ENCODE data around the gene KLK3. TPM values are rescaled to one million over a fixed set of nuclear protein-coding genes. Genes with fewer than 3 reads are reported as not detected.

Gene KLK3
- total and polyA plus RNA-seq, 2 donors (not counting 1 experiment from before 2014, with no cell fraction given): not detected

DNA sequence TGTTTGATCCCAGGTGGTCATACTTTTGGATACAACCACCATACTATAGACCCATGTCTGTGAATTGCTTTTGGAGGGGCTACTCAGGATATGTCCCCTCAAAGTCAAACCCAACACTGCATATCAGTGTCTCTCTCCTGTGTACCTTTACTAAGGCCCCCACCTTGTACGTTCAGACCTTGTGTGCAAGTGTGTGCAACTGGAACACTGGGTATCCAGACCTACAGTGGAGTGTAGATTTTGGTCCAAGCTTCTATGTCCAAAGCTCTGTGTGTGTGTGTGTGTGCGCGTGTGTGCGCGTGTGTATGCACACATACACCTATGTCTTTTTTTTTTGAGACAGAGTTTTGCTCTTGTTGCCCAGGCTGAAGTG, 36.5 kb downstream of the KLK3 start:
- 80% methylated on average over 1 of the region's 5 CpGs for WGBS (ENCODE audit: insufficient coverage)
- peaks cover 17 to 28% of the 10 kb centered on the region in 2 donors for H3K4me1 ChIP-seq (ENCODE audit: control insufficient read depth in 2 of 2, insufficient read depth in 2 of 2, low read length in 2 of 2)
- intact Hi-C loops (cut with micrococcal nuclease): no loop called here
- Mint-ChIP-seq H3K27ac (peak overlapping the region; percentile 78), H3K27me3 (peaks cover 5% of the 10 kb centered on the region), H3K4me1 (peaks cover 44% of the 10 kb centered on the region), H3K4me3 (peak overlapping the region; percentile 40), H3K9me3 (ENCODE audit: insufficient read depth) (no peaks in the 10 kb centered on the region)
- H4K20me1 ChIP-seq (ENCODE audit: control insufficient read depth, insufficient read depth, low read length, poor library complexity, severe bottlenecking): no peaks in the 10 kb centered on the region
- peaks cover 0 to 3% (median 0%) of the 10 kb centered on the region in 4 experiments for H3K27me3 ChIP-seq (replicated peaks in 1 of 4; ENCODE audit: control extremely low read depth in 1 of 4, control insufficient read depth in 3 of 4, insufficient read depth in 4 of 4, low read length in 3 of 4)
- peak overlapping the region; percentile 35 to 59 for H3K27ac ChIP-seq (ENCODE audit: low read length in 2 of 2)
- no peak overlapping the region for H2AFZ ChIP-seq (ENCODE audit: insufficient read depth, low read depth, low read length, poor library complexity, severe bottlenecking)
- TF ChIP-seq, protein P1, sequence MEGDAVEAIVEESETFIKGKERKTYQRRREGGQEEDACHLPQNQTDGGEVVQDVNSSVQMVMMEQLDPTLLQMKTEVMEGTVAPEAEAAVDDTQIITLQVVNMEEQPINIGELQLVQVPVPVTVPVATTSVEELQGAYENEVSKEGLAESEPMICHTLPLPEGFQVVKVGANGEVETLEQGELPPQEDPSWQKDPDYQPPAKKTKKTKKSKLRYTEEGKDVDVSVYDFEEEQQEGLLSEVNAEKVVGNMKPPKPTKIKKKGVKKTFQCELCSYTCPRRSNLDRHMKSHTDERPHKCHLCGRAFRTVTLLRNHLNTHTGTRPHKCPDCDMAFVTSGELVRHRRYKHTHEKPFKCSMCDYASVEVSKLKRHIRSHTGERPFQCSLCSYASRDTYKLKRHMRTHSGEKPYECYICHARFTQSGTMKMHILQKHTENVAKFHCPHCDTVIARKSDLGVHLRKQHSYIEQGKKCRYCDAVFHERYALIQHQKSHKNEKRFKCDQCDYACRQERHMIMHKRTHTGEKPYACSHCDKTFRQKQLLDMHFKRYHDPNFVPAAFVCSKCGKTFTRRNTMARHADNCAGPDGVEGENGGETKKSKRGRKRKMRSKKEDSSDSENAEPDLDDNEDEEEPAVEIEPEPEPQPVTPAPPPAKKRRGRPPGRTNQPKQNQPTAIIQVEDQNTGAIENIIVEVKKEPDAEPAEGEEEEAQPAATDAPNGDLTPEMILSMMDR (IDR thresholded peaks at IDR 0.05): no peak
- TF ChIP-seq EZH2 (IDR thresholded peaks at IDR 0.05; ENCODE audit: borderline replicate concordance, insufficient read depth, low read depth, low read length, poor library complexity, severe bottlenecking): no peak
- no peak for DNase-seq
- no peak overlapping the region for H3K9ac ChIP-seq (ENCODE audit: low read length)
- no peak for ATAC-seq (ENCODE audit: low read depth)
- peaks cover 0 to 17% (median 12%) of the 10 kb centered on the region in 3 donors for H3K9me3 ChIP-seq (ENCODE audit: control extremely low read depth in 1 of 3, control insufficient read depth in 2 of 3, insufficient read depth in 1 of 3, low read length in 2 of 3)
- H3K79me2 ChIP-seq (ENCODE audit: control insufficient read depth, insufficient read depth, low read length): no peaks in the 10 kb centered on the region
- CTCF ChIA-PET: no interaction called here
- POLR2A ChIA-PET: interaction anchor here (0.6 kb wide), 1 partner anchor 1000 kb away, joined by 3 read pairs; no protein-coding TSS in a partner anchor
- no peak overlapping the region for H3K4me3 ChIP-seq (ENCODE audit: control extremely low read depth in 1 of 5, extremely low read depth in 1 of 5, insufficient read depth in 1 of 5, low read depth in 2 of 5, low read length in 4 of 5)
- no peaks in the 10 kb centered on the region for H3K36me3 ChIP-seq (replicated peaks in 1 of 2; ENCODE audit: control extremely low read depth in 1 of 2, control insufficient read depth in 1 of 2, extremely low read depth in 1 of 2, insufficient read depth in 2 of 2, low read length in 1 of 2)
- no peak overlapping the region for H3K4me2 ChIP-seq (replicated peaks; ENCODE audit: low read depth, low read length, poor library complexity, severe bottlenecking)

- no peaks in the 10 kb centered on the region for H3K9me3 Mint-ChIP-seq (ENCODE audit: insufficient read depth)
- no peak overlapping the region for H3K4me3 ChIP-seq (ENCODE audit: control extremely low read depth in 1 of 5, extremely low read depth in 1 of 5, insufficient read depth in 1 of 5, low read depth in 2 of 5, low read length in 4 of 5)
- H3K27ac Mint-ChIP-seq: peak overlapping the region; percentile 73
- no peaks in the 10 kb centered on the region for H3K27me3 Mint-ChIP-seq
- H2AFZ ChIP-seq (ENCODE audit: insufficient read depth, low read depth, low read length, poor library complexity, severe bottlenecking): no peak overlapping the region
- H3K36me3 ChIP-seq (replicated peaks in 1 of 2; ENCODE audit: control extremely low read depth in 1 of 2, control insufficient read depth in 1 of 2, extremely low read depth in 1 of 2, insufficient read depth in 2 of 2, low read length in 1 of 2): no peaks in the 10 kb centered on the region
- no peaks in the 10 kb centered on the region for H3K27me3 ChIP-seq (replicated peaks in 1 of 4; ENCODE audit: control extremely low read depth in 1 of 4, control insufficient read depth in 3 of 4, insufficient read depth in 4 of 4, low read length in 3 of 4)
- ChIA-PET POLR2A (interaction anchor here (1.1 to 1.9 kb wide), 2 partner anchors 18 to 88 kb away, joined by 4 read pairs; no protein-coding TSS in a partner anchor), CTCF (interaction anchor here (1.0 to 2.9 kb wide), 2 partner anchors 13 to 28 kb away, joined by 3 to 10 read pairs; no protein-coding TSS in a partner anchor)
- H4K20me1 ChIP-seq (ENCODE audit: control insufficient read depth, insufficient read depth, low read length, poor library complexity, severe bottlenecking): no peaks in the 10 kb centered on the region
- H3K9me3 ChIP-seq (ENCODE audit: control extremely low read depth in 1 of 3, control insufficient read depth in 2 of 3, insufficient read depth in 1 of 3, low read length in 2 of 3): peaks cover 0 to 17% (median 12%) of the 10 kb centered on the region in 3 donors
- no peak overlapping the region for H3K9ac ChIP-seq (ENCODE audit: low read length)
- no peaks in the 10 kb centered on the region for H3K79me2 ChIP-seq (ENCODE audit: control insufficient read depth, insufficient read depth, low read length)
- H3K4me1 Mint-ChIP-seq: peaks cover 63% of the 10 kb centered on the region
- 93% methylated on average over 18 of the region's 18 CpGs for WGBS (ENCODE audit: insufficient coverage)
- ATAC-seq (ENCODE audit: low read depth): no peak
- DNase-seq: no peak
- H3K4me3 Mint-ChIP-seq: no peak overlapping the region
- H3K4me1 ChIP-seq (ENCODE audit: control insufficient read depth in 2 of 2, insufficient read depth in 2 of 2, low read length in 2 of 2): peaks cover 36 to 47% of the 10 kb centered on the region in 2 donors
- no peak overlapping the region for H3K27ac ChIP-seq (ENCODE audit: low read length in 2 of 2)
- no peak overlapping the region for H3K4me2 ChIP-seq (replicated peaks; ENCODE audit: low read depth, low read length, poor library complexity, severe bottlenecking)
- no peak for TF ChIP-seq EZH2 (IDR thresholded peaks at IDR 0.05; ENCODE audit: borderline replicate concordance, insufficient read depth, low read depth, low read length, poor library complexity, severe bottlenecking)
- TF ChIP-seq, protein P1 (IDR thresholded peaks at IDR 0.05): no peak
- intact Hi-C loops (cut with micrococcal nuclease): no loop called here
These were observed 38.5 kb downstream of the KLK3 start for GRCh38 chr19:50893047-50893736.
